GM18867 (cell line): ENCODE measurements around the gene HAVCR1.
"Not testable (repeated sequence)": the region's sequence is repeated elsewhere in the genome, so short reads cannot be mapped to it uniquely, and the experiment has no call there.

Source experiments
- ATAC-seq: cut with Tn5 transposase; IDR thresholded peaks from one replicate; pipeline ENCODE4 v1.9.1; 2021; ENCODE audit warnings: mild to moderate bottlenecking, moderate library complexity; ENCODE audit not compliant: unreplicated experiment

The HAVCR1 gene

GRCh38 chr5:157014143-157014542 lies 44.8 kb downstream of the HAVCR1 start:
- not testable (repeated sequence) for ATAC-seq

- no peak for ATAC-seq
Observed at GRCh38 chr5:157006262-157006661, 52.7 kb downstream of the HAVCR1 start.

- no peak for ATAC-seq
Observed at GRCh38 chr5:157004893-157005551, 53.9 kb downstream of the HAVCR1 start.

DNA sequence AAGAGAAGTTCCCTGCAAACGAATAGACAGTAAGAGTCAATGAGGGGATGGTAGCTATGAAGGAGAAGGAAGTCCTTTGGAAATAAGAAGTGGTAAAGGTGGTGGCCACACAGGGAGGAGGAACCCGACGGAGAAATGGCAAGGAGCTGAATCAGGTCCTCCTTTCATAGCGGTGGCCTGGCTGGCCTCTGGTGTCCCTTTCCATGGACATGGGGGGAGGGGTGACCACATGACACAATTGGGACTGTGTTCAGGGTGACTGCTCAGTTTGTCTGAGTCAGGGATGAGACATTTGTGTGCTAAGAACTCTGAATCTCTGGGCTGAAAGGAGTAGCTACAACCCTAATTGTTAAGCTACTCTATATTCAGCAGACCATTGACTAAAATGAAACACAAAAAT lies 67.2 kb downstream of the HAVCR1 start:
- no peak for ATAC-seq

DNA sequence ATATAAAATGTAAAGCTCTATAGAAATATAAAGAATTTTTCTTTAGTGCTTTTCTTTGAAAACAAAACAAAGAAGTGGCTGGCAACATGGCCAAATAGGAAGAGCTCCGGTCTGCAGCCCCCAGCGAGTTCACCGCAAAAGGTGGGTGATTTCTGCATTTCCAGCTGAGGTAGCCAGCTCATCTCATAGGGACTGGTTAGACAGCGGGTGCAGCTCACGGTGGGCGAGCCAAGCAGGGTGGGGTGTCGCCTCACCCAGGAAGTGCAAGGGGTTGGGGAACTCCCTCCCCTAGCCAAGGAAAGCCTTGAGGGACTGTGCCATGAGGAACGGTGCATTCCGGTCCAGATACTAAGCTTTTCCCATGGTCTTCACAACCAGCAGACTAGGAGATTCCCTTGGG lies 74.9 kb downstream of the HAVCR1 start:
- ATAC-seq, result no peak

- no peak for ATAC-seq
Observed at GRCh38 chr5:156981481-156981880, 77.4 kb downstream of the HAVCR1 start.
